HepG2 (cell line): ENCODE data around the gene ZNF839. TPM values are rescaled to one million over a fixed set of nuclear protein-coding genes. Genes with fewer than 3 reads are reported as not detected.

Experiments used
- CENPX ChIP-seq: sonication (generic); formaldehyde crosslinking; IDR thresholded peaks from 2 replicates; pipeline ENCODE4 v1.9.0; 2021; ENCODE audit warnings: mild to moderate bottlenecking, missing genetic modification reagents, moderate library complexity
- EED ChIP-seq: sonication (generic); formaldehyde crosslinking; IDR thresholded peaks from 2 replicates; pipeline ENCODE4 v1.5.0; 2020; ENCODE audit warnings: mild to moderate bottlenecking, missing genetic modification reagents
- ESRRA ChIP-seq: sonication (generic); formaldehyde crosslinking; IDR thresholded peaks from 2 replicates; pipeline ENCODE4 v1.5.1; 2020; ENCODE audit warnings: mild to moderate bottlenecking, low read depth, missing genetic modification reagents
- FOXP4 ChIP-seq: sonication (generic); formaldehyde crosslinking; IDR thresholded peaks from 2 replicates; pipeline ENCODE4 v1.4.0; 2020; ENCODE audit warnings: missing genetic modification reagents
- MYNN ChIP-seq: sonication (generic); formaldehyde crosslinking; IDR thresholded peaks from 2 replicates; pipeline ENCODE4 v1.4.0; 2020; ENCODE audit warnings: mild to moderate bottlenecking, low read depth, missing genetic modification reagents
- PHF21A ChIP-seq: sonication (generic); formaldehyde crosslinking; IDR thresholded peaks from 2 replicates; pipeline ENCODE4 v1.5.0; 2020; ENCODE audit warnings: mild to moderate bottlenecking, missing genetic modification reagents
- PRDM10 ChIP-seq: sonication (generic); formaldehyde crosslinking; IDR thresholded peaks from 2 replicates; pipeline ENCODE4 v1.4.0; 2020; ENCODE audit warnings: low read depth, missing genetic modification reagents
- SATB2 ChIP-seq: sonication (generic); formaldehyde crosslinking; IDR thresholded peaks from 2 replicates; pipeline ENCODE4 v1.5.0; 2020; ENCODE audit warnings: missing genetic modification reagents
- TCF12 ChIP-seq, 2 experiments: fragments of 450-650 bp in 1 of 2; sonication (generic) in 1 of 2; formaldehyde crosslinking in 1 of 2; IDR thresholded peaks; 2 replicates each; pipeline versions ENCODE4 v1.6.1 to v1.8.0; 2017 to 2022; ENCODE audit warnings: antibody characterized with exemption in 1 of 2, mild to moderate bottlenecking in 1 of 2, missing genetic modification reagents in 1 of 2, moderate library complexity in 1 of 2
- TP53 ChIP-seq: sonication (generic); formaldehyde crosslinking; conservative IDR thresholded peaks from 2 replicates; pipeline ENCODE4 v1.4.0; 2020; ENCODE audit warnings: missing genetic modification reagents
- ZMYM3 ChIP-seq: sonication (generic); formaldehyde crosslinking; IDR thresholded peaks from 2 replicates; pipeline ENCODE4 v1.5.1; 2020; ENCODE audit warnings: mild to moderate bottlenecking, missing genetic modification reagents
- ZNF281 ChIP-seq: sonication (generic); formaldehyde crosslinking; IDR thresholded peaks from 2 replicates; pipeline ENCODE4 v1.4.0; 2020; ENCODE audit warnings: missing genetic modification reagents, borderline replicate concordance
- ZNF569 ChIP-seq: sonication (generic); formaldehyde crosslinking; IDR thresholded peaks from 2 replicates; pipeline ENCODE4 v1.5.0; 2020; ENCODE audit warnings: mild to moderate bottlenecking, missing genetic modification reagents, moderate library complexity, borderline replicate concordance
- polyA plus RNA-seq, 8 experiments: library from polyadenylated mRNA; depleted of rRNA in 3 of 8; stranded (reverse) in 7 of 8; unstranded in 1 of 8; fragments of >200 nt; fragmentation: Illumina TruSeq in 4 of 8; extraction: Trizol in 4 of 8; gene quantifications; 2 replicates each; pipeline versions ENCODE4 v1.2.1 to v1.2.3, GENCODE V29; 2011 to 2016; ENCODE audit warnings: low read depth in 4 of 8, missing spikeins in 1 of 8, mixed read lengths in 1 of 8; ENCODE audit not compliant: insufficient read depth in 1 of 8
- total RNA-seq, 5 experiments: library from RNA; depleted of rRNA; stranded (reverse); fragments of >200 nt; fragmentation: Illumina TruSeq; extraction: Trizol; gene quantifications; 2 replicates each; pipeline ENCODE4 v1.2.3, GENCODE V29; 2016; ENCODE audit warnings: low read depth in 1 of 5
- TF ChIP-seq, protein P1 (sequence below): sonication (generic); formaldehyde crosslinking; IDR thresholded peaks from 2 replicates; pipeline ENCODE4 v1.4.0; 2020; ENCODE audit warnings: missing genetic modification reagents, mild to moderate bottlenecking, borderline replicate concordance

The ZNF839 gene
- total and polyA plus RNA-seq, 2 of the 13 experiments (the other 11 are each of a cell fraction or from before 2014, with no cell fraction given), result 11.1 to 12.8 TPM

DNA sequence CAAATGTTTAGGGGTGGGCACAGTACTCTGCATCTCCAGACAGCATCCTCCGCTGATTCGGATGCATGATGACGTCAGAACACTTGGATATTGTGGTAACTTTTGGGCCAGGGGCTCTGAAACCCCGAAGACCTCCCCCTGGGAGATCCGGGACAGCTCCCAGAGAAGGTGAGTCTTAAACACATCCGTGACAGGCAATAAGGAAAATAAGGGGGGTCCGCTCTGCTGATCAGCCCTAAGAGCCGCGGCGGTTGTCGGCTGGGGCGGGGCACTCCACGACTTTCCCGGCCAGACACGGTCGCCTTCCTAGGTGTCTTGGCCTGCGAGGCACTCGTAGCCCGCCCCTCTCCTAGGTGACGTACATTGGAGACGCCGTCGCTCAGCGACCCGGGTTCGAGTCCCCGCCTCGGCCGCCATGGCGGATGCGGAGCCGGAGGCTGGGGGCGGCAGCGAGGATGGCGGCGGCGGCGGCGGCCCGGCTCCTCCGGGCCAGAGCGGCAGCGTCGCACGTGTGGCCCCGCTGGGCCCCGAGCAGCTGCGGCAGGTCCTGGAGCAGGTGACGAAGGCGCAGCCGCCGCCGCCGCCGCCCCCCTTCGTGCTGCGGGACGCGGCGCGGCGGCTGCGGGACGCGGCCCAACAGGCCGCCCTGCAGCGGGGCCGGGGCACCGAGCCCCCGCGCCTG, at the start of gene ZNF839 (continued):
- TF ChIP-seq PRDM10 (CRISPR knock-in tag), result no peak
- TF ChIP-seq PHF21A, result peak; percentile 33; the same call in 1 of the 2 replicates
- no peak for TF ChIP-seq SATB2
- TF ChIP-seq CENPX (CRISPR knock-in tag), result no peak
- TF ChIP-seq ZNF281 (CRISPR knock-in tag), result no peak
- TF ChIP-seq TCF12 (IDR thresholded peaks at IDR 0.05), result no peak
- TF ChIP-seq TCF12 (CRISPR knock-in tag; IDR thresholded peaks at IDR 0.05), result no peak
- TF ChIP-seq FOXP4 (CRISPR knock-in tag), result peak; percentile 45; the same call in 1 of the 2 replicates
- peak; percentile 71; the same call in 1 of the 2 replicates for TF ChIP-seq ESRRA (CRISPR knock-in tag)
- no peak for TF ChIP-seq MYNN (CRISPR knock-in tag)
- no peak for TF ChIP-seq ZNF569 (CRISPR knock-in tag)
- peak; percentile 30; the same call in 1 of the 2 replicates for TF ChIP-seq ZMYM3
- TF ChIP-seq, protein P1, sequence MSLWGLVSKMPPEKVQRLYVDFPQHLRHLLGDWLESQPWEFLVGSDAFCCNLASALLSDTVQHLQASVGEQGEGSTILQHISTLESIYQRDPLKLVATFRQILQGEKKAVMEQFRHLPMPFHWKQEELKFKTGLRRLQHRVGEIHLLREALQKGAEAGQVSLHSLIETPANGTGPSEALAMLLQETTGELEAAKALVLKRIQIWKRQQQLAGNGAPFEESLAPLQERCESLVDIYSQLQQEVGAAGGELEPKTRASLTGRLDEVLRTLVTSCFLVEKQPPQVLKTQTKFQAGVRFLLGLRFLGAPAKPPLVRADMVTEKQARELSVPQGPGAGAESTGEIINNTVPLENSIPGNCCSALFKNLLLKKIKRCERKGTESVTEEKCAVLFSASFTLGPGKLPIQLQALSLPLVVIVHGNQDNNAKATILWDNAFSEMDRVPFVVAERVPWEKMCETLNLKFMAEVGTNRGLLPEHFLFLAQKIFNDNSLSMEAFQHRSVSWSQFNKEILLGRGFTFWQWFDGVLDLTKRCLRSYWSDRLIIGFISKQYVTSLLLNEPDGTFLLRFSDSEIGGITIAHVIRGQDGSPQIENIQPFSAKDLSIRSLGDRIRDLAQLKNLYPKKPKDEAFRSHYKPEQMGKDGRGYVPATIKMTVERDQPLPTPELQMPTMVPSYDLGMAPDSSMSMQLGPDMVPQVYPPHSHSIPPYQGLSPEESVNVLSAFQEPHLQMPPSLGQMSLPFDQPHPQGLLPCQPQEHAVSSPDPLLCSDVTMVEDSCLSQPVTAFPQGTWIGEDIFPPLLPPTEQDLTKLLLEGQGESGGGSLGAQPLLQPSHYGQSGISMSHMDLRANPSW, result no peak
- no peak for TF ChIP-seq TP53 (CRISPR knock-in tag)
- TF ChIP-seq EED (CRISPR knock-in tag), result no peak
